Fibroblast of the aortic adventitia (primary cell): ENCODE data around the gene DPEP2. TPM values are rescaled to one million over a fixed set of nuclear protein-coding genes. Genes with fewer than 3 reads are reported as not detected.
"Not testable (repeated sequence)": the region's sequence is repeated elsewhere in the genome, so short reads cannot be mapped to it uniquely, and the experiment has no call there.

Experiments used
- DNase-seq: peaks from one replicate; pipeline ENCODE4 v3.0.0-alpha.2; 2010; ENCODE audit warnings: low read depth
- H3K4me3 ChIP-seq: 2 replicates; pipeline ENCODE4 v1.5.1; 2011; ENCODE audit warnings: low read depth, mild to moderate bottlenecking, control low read depth, low read length, moderate library complexity
- CTCF ChIP-seq: IDR thresholded peaks from 2 replicates; pipeline ENCODE4 v1.5.1; 2011; ENCODE audit warnings: mild to moderate bottlenecking, low read length, control low read depth, inconsistent platforms; ENCODE audit not compliant: insufficient read depth
- total RNA-seq: library from RNA; depleted of rRNA; stranded (reverse); fragments of >200 nt; gene quantifications from 2 replicates; pipeline ENCODE4 v1.2.3, GENCODE V29; 2012; ENCODE audit warnings: low replicate concordance

The DPEP2 gene
- total RNA-seq, result not detected in 2 replicates

GRCh38 chr16:67998779-67999688 is at the start of gene DPEP2:
Gene DPEP2 (minus strand): TSS chr16:67999484. CDS start chr16:67993212, 6,272 bp downstream.
- not testable (repeated sequence) for H3K4me3 ChIP-seq, DNase-seq

- H3K4me3 ChIP-seq, result no peak overlapping the region
- no peak for DNase-seq
These were observed 48.7 kb upstream of the DPEP2 start for GRCh38 chr16:68047987-68048386.

GRCh38 chr16:68046106-68046505 is 46.8 kb upstream of the DPEP2 start:
- no peak overlapping the region for H3K4me3 ChIP-seq
- DNase-seq, result no peak
- TF ChIP-seq CTCF, result no peak

More at GRCh38 chr16:68047987-68048386, 48.7 kb upstream of the DPEP2 start:
- no peak for TF ChIP-seq CTCF

- no peak overlapping the region for H3K4me3 ChIP-seq
- TF ChIP-seq CTCF, result no peak
- no peak for DNase-seq
These were observed 42.5 kb upstream of the DPEP2 start for GRCh38 chr16:68041783-68042182.

- peak; percentile 85 for TF ChIP-seq CTCF
- H3K4me3 ChIP-seq, result no peak overlapping the region
- DNase-seq, result peak; percentile 63
These were observed 41.4 kb upstream of the DPEP2 start for GRCh38 chr16:68040506-68041288.

GRCh38 chr16:68037841-68038597 is 38.7 kb upstream of the DPEP2 start:
- no peak for DNase-seq

More at GRCh38 chr16:68037841-68038597, 38.7 kb upstream of the DPEP2 start:
- no peak overlapping the region for H3K4me3 ChIP-seq
- TF ChIP-seq CTCF, result no peak
